Stimulated activated naive CD8-positive, alpha-beta T cell treated with anti-CD3 and anti-CD28 coated beads, Interleukin-15, Interleukin-2, amounts not matched to agents 100 U/mL and 50 U/mL, for 24 hours (primary cell): ENCODE data around the gene PRKCB.

Source experiments
- ATAC-seq: fragments of 150-1000 bp; cut with Tn5 transposase; one replicate; pipeline ENCODE4 v1.10.0; 2021
- DNase-seq: peaks from one replicate; pipeline ENCODE4 v3.0.0; 2021

Gene PRKCB

DNA sequence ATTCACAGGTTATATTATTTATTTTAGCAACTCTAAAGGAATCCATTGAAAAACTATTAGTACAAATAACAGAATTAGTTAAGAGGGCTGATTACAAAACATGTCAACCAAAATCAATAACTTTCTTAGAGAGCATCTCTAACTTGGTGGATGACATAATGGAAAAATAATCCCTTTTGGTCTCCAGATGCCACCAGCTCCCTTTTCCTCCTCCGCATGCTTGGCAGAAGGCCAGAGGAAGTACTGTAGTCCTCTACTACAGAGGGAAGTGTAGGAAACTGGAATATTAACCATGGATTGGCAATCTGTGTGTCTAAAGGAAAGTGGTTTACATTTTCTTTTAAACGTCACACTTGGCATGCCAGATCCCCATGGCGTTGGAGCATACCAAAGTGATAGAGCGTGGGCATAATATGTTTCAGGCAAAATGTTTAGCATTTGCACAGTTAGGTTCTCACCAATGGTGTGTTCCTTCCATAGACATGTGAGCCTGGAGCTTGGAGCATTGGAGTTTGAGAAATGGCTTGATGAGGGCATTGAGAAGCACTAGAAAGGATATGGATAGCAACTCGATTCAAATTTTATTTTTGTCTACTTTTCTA, 106.3 kb downstream of the PRKCB start:
- no peak for ATAC-seq
- no peak for DNase-seq

GRCh38 chr16:23943604-23944003, 107.8 kb downstream of the PRKCB start:
- ATAC-seq (peak; percentile 83), DNase-seq (no peak)

DNA sequence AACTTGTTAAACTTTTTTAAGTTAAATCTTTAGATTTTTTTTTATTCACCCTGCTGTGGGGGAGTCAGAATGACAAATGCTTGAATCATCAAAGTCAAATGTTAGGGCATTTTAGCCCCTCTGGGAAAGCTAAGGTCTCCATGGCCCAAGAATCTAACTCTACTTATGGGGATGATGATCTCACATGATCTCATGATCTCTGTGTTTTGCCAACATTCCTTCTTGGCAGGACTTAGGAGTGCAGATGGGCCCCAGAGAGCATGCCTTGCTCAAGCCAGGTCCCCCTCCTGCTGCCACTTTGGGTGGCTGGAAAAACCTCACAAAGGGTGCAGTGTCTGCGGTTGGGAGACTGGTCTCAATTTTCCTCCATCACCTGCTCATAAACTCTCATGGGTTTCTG, 108.6 kb downstream of the PRKCB start:
- DNase-seq (no peak), ATAC-seq (peak; percentile 24)

GRCh38 chr16:23945243-23945642, 109.5 kb downstream of the PRKCB start:
- no peak for DNase-seq
- ATAC-seq = no peak

DNA sequence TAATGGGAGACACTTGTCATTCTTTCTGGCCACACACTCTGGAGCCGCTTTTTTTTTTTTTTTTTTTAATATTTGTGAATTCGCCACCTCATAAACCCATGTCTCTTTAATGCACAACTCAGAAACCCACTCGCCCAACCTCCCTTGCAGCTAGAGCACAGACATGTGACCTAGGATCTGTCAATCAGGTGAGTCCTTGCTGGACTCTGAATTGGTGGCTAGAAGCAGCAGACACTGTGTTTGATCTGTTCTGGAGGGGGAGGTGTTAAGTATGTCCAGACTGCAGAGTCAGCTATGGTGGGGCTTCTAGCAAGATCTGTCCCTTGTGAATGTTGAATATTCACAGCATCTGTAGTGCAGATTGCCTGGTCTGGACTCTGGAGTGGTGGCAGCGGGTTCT, 112.1 kb downstream of the PRKCB start:
- ATAC-seq (no peak), DNase-seq (no peak)

DNA sequence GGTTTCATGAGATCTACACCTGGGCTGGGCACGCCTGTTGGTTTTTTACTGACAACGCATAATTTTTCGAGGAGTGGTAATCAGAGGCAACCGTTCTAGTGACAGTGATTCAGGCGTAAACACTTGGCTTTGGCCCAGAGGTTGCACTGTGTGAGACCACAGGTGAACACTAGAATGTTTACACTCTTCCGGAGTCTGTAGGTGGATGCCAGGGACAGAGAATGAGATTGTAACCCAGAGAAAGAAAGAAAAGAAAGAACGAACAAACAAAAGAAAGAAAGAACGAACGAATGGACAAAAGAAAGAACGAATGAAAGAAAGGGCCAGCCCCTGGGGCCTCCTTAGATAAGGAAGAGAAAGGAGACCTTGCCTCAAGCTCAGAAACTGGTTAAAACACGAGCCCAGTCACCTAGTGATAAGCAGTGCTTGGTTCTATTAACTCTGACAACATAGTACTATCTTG, 113.2 kb downstream of the PRKCB start:
- ATAC-seq (peak; percentile 26), DNase-seq (peak; percentile 49)

DNA sequence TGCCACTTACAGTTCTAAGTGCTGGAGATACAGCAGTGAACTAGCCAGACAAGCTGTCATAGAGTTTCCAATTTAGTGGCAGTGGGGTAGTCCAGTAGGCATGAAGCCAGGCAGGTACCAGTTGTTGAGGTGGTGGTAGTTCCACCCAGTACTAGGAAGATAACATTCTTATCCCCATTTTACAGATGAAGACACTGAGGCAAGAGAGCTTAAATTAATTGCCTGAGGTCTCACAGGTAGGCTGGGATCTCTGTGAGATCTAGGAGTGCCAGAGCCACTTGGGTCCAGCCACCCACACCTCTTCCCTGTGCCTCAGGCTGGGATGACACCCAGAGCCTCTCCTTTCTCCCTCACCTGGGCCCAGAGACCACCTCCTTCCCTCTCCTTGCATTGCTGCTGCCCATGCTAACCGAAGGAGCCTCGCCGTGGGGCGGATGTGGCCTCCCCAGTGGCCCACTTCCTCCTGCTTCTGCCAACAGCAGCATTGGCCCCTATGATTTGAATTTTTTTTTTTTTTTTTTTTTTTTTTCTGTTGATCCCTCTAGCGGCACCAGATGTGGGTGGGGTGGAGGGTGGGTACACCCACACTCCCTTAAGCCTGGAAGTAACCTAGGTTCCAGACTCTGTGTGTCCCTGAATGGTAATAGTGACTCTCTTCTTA, 114.0 kb downstream of the PRKCB start:
- peak; percentile 30 for ATAC-seq

DNA sequence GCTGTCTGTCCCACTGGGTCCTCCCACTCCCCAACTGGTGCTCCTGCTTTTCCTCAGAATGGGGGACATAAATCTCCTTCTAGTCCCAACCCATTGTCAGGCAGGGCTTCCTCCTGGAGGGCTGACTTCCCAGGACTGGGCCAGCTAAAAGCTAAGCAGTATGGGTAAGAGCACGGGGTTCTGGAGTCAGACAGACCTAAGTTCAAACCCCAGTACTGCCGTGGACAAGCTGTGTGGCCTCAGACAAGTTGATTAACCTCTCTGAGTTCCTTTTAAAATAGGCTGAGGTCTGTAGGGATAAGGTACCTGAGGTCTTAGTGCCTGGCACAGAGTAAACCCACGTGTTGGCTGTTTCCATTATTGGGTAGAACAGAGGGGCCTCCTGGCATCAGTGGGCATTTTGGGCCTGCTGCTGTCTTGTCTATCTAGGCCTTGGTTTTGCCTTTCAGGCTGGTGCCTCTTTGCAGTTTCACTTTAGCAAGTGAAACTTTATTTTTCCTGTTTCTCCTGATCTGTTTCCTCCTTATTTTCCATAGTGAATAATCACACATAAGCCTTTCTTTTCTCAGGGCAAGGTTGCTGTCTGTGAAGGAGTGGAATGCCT, 114.6 kb downstream of the PRKCB start:
- no peak for DNase-seq
- no peak for ATAC-seq

More for the DNA sequence above, 114.0 kb downstream of the PRKCB start:
- peak; percentile 70 for DNase-seq

DNA sequence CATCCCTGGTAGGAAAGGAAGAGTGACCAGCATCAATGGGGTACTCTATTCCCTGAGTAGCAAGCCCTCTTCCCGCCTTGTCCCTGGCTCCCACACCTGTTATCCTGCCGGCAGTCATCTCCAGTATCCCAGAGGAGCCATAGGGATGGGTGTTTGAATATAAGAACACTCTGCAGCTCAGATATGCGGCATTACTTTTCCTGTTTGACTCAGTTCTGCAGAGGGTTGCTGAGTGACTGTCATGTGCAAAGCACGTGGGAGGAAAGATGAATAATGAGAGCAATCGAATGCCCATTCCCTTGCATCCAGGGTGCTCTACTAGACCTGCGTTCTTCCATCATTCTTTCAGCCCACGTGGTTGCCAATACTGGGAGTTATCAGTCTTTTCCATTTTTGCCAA, 115.1 kb downstream of the PRKCB start:
- peak; percentile 28 for DNase-seq
- peak; percentile 40 for ATAC-seq

DNA sequence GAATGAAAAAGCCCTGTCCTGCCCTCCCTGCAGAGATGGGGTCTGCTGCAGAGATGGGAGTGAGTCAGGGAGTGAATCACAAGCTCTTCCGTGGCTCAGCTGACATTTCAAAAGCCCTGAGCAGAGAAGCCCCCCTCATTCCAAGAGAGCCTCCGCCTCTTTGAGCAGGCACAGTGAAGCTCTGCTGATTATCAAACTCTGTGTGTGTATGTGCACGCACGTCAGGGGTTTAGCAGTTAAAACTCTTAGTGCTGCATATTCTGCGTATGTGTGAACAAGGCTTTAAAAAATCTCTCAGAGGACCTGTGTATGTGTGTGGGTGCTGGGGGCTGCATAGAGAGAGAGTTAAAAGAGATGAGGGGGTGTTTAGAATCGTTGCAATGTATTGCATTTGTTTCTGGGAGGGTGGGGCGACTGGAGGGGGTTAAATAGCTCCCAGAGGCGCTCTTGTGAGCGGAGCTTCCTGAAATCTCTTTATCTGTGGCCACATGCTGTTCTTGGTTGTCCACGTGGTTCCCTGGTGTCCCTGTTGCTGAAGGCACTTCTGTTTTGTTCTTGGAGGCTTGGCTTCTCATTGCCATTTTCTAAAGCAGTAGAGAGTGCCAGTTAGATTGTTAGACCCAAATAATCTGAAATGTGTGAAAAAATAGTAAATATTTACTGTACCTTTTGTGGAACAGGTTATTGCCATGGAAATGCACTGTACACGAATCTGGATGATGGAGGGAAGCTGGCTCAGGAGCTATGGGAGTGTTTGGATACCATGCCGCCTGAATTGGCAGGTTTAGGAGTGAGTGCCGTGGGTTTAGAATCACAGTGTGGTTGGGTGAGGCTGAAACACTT, 116.6 kb downstream of the PRKCB start:
- DNase-seq (peak; percentile 71), ATAC-seq (peak; percentile 93)

DNA sequence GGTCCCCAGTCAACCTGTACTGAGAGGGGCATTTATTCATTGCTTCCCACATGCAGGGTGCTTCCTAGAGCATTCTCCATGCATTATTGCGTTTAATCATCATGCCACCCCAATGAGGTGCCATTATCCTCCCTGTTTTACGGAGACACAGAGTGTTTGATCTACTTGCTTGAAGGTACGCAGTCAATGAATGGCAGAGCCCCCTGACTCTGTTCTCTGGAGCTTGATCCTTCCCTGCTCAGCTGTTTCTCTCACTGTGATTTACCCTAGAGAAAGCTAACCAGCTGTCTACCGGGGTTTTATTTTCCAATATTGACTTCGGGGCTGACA, 117.2 kb downstream of the PRKCB start:
- ATAC-seq (no peak), DNase-seq (no peak)

- no peak for ATAC-seq
- DNase-seq = no peak
Observed at GRCh38 chr16:23953476-23953875, 117.7 kb downstream of the PRKCB start.

DNA sequence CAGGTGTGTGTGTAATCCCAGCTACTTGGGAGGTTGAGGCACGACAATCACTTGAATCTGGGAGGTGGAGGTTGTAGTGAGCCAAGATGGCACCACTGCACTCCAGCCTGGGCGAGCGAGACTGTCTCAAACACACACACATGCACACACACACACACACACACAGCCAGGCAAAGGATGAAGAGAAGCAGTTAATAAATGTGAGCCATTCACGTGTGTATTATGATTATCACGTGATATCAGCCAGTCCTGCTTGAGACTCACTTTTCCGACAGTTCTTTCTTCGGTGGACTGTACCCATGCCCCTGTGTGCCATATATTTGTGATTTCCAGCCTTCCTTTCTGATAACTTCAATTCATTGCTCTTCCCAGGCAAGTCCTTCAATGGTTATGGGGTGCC, 119.3 kb downstream of the PRKCB start:
- DNase-seq (no peak), ATAC-seq (no peak)

DNA sequence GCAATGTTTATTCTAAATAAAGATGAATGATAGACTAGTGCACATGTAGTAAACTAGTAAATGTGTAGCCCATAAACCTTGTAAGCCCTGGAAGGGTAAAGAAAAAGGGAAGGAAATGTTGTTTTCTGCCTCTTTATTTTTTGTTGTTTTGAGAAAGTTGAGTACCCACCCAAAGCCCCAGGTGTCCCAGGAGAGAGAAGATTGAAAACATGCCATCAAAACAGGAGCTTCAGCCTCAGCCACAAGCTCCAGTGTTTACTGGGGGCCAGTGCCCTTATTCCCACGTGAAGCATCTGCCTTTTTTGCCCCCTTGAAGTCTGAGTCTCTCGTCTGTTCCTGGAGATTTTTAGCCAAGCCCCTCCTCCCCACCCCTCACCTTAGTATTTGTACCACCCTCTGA, 121.5 kb downstream of the PRKCB start:
- no peak for ATAC-seq
- DNase-seq = no peak

- ATAC-seq = peak; percentile 64
Observed at GRCh38 chr16:23959072-23959751, 123.4 kb downstream of the PRKCB start.

GRCh38 chr16:23959752-23960072, 123.9 kb downstream of the PRKCB start:
- no peak for ATAC-seq
- DNase-seq = no peak

More at GRCh38 chr16:23959072-23959751, 123.4 kb downstream of the PRKCB start:
- DNase-seq = no peak

- no peak for DNase-seq
Observed at GRCh38 chr16:23960081-23960885, 124.5 kb downstream of the PRKCB start.

GRCh38 chr16:23962001-23962400, 126.2 kb downstream of the PRKCB start:
- DNase-seq (peak; percentile 74), ATAC-seq (peak; percentile 83)

More at GRCh38 chr16:23960081-23960885, 124.5 kb downstream of the PRKCB start:
- no peak for ATAC-seq

GRCh38 chr16:23964136-23964535, 128.4 kb downstream of the PRKCB start:
- ATAC-seq (no peak), DNase-seq (no peak)

- ATAC-seq (no peak), DNase-seq (no peak)
Observed at GRCh38 chr16:23965137-23965733, 129.5 kb downstream of the PRKCB start.
